Kidney epithelial cell (primary cell): ENCODE results near the gene WDR37. TPM values are rescaled to one million over a fixed set of nuclear protein-coding genes. Genes with fewer than 3 reads are reported as not detected.

Experiments used
- DNase-seq: peaks from one replicate; pipeline ENCODE4 v3.0.0-alpha.2; 2010; ENCODE audit warnings: low read depth
- H3K27me3 ChIP-seq: 2 replicates; pipeline ENCODE4 v1.6.0; 2011; ENCODE audit warnings: low read length; ENCODE audit not compliant: control insufficient read depth, insufficient read depth
- H3K36me3 ChIP-seq: 2 replicates; pipeline ENCODE4 v1.5.1; 2011; ENCODE audit warnings: low read length; ENCODE audit not compliant: control insufficient read depth, insufficient read depth
- H3K4me3 ChIP-seq: 2 replicates; pipeline ENCODE4 v1.5.1; 2011; ENCODE audit warnings: low read depth, mild to moderate bottlenecking, control low read depth, low read length
- total RNA-seq: library from RNA; depleted of rRNA; stranded (reverse); fragments of >200 nt; gene quantifications from 2 replicates; pipeline ENCODE4 v1.2.3, GENCODE V29; 2015
- TF ChIP-seq, protein P1 (sequence below): IDR thresholded peaks from 2 replicates; pipeline ENCODE4 v1.5.1; 2011; ENCODE audit warnings: mild to moderate bottlenecking, moderate library complexity, low read length, control low read depth, inconsistent platforms; ENCODE audit not compliant: insufficient read depth, poor library complexity, severe bottlenecking

The WDR37 gene
- total RNA-seq, 1 donor from 2014 or later = 15.1 TPM

DNA sequence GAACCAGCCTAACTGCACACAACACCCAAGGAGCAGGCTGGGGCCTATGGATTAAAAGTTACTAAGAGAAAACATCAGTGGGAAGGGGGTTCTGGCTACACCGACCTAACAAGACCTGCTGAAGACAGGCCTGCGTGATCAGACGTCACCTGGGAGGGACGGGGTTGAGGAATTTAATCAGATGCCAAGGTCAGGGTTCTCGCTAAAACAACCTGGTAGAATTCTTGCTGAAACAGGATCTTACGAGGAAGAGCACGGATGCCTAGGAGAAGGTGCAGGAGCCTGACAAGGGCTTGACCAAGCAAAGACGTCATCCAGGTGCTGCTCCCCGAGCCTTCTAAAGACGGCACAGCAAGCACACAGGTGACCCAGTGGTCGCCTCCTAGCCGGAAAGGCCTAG, 32.1 kb upstream of the WDR37 start:
- TF ChIP-seq, protein P1, sequence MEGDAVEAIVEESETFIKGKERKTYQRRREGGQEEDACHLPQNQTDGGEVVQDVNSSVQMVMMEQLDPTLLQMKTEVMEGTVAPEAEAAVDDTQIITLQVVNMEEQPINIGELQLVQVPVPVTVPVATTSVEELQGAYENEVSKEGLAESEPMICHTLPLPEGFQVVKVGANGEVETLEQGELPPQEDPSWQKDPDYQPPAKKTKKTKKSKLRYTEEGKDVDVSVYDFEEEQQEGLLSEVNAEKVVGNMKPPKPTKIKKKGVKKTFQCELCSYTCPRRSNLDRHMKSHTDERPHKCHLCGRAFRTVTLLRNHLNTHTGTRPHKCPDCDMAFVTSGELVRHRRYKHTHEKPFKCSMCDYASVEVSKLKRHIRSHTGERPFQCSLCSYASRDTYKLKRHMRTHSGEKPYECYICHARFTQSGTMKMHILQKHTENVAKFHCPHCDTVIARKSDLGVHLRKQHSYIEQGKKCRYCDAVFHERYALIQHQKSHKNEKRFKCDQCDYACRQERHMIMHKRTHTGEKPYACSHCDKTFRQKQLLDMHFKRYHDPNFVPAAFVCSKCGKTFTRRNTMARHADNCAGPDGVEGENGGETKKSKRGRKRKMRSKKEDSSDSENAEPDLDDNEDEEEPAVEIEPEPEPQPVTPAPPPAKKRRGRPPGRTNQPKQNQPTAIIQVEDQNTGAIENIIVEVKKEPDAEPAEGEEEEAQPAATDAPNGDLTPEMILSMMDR = no peak

GRCh38 chr10:1025683-1026082, 30.5 kb upstream of the WDR37 start, which contains the start of gene IDI2:
IDI2 (minus strand) TSS chr10:1025859; CDS start chr10:1024723, 1,136 bp downstream.
- TF ChIP-seq, protein P1 = no peak
- Histone ChIP-seq H3K36me3 (no peaks in the 10 kb centered on the region), H3K4me3 (no peak within 1 kb of the TSS), H3K27me3 (no peaks in the 10 kb centered on the region)
- no peak for DNase-seq

More for the DNA sequence above, 32.1 kb upstream of the WDR37 start:
- Histone ChIP-seq H3K4me3 (no peak overlapping the region), H3K36me3 (peaks cover 3% of the 10 kb centered on the region), H3K27me3 (no peaks in the 10 kb centered on the region)
- no peak for DNase-seq

- TF ChIP-seq, protein P1 = no peak
- no peaks in the 10 kb centered on the region for H3K36me3 ChIP-seq
- H3K4me3 ChIP-seq = no peak overlapping the region
- no peak for DNase-seq
- H3K27me3 ChIP-seq = no peaks in the 10 kb centered on the region
Measured at GRCh38 chr10:1026578-1026977, 29.6 kb upstream of the WDR37 start.

- no peak overlapping the region for H3K4me3 ChIP-seq
- no peaks in the 10 kb centered on the region for H3K36me3 ChIP-seq
- DNase-seq = no peak
- no peaks in the 10 kb centered on the region for H3K27me3 ChIP-seq
- TF ChIP-seq, protein P1 = no peak
Measured at GRCh38 chr10:1029838-1030237, 26.3 kb upstream of the WDR37 start.

DNA sequence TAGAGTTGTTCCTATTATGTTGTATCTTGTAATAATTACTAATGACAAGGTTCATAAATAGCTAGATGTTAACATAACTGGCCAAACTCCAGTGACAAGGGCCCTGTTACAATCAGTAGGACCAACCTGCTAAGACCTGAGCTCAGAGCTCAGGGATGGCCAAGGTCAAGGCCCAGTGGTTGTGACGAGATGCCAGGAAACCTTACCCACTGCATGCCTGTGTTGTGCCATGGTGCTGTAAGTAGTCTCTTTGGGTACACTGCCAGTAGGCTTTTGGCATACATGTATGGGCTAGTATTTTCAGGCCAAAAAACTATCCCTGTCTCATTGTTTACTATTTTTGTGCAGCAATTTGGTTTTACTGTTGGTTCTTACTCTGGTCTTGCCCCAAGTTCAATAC, 22.6 kb upstream of the WDR37 start:
- Histone ChIP-seq H3K27me3 (no peaks in the 10 kb centered on the region), H3K4me3 (no peak overlapping the region), H3K36me3 (no peaks in the 10 kb centered on the region)
- TF ChIP-seq, protein P1 = no peak
- no peak for DNase-seq

DNA sequence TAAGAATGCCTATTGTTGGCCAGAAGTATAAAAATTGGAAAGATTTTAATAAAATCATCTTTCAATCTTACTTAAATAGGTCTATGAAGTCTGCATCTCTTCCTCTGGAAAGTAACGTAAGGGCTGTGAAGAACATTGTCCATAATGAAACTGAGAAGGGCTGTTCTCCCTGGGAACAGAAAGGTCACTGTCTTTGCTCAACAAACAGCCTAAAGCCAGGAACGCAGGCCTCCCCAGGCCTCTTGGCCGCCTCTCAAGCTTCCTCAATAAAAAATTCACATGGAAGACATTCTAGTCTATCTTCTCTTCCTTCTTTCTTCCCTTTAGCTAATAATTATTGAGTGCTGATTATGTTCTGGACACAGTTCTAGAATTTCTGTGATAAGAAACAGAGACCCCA, 21.4 kb upstream of the WDR37 start:
- no peak overlapping the region for H3K4me3 ChIP-seq
- no peak for DNase-seq
- H3K27me3 ChIP-seq = no peaks in the 10 kb centered on the region
- H3K36me3 ChIP-seq = no peaks in the 10 kb centered on the region
- TF ChIP-seq, protein P1 = no peak
